ENCODE data around the gene CLCN6.

The CLCN6 gene

DNA sequence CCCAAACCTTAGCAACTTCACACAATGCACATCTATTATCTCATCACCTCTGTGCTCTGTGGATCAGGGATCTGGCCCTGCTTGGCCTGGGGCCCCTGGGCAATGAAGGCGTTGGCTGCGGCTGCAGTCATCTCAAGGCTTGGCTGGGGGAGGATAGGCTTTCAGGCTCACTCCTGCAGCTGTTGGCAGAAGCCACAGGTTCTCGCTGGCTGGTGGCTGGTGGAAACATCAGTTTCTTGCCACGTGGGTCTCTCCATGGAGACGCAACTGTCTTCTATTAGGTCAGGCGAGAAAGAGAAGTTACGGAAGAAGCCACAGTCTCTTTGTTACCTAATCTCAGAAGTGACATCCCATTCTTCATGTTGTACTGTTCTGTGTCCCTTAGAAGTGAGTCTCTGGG, 45.2 kb downstream of the CLCN6 start:
- H3K14ac ChIP-seq (ENCODE audit: low read length), result no peak overlapping the region
- no peak overlapping the region for H2AFZ ChIP-seq (ENCODE audit: insufficient read depth, low read length, poor library complexity)
- H3K27ac ChIP-seq (ENCODE audit: low read depth, low read length), result no peak overlapping the region
- no peak overlapping the region for H2BK5ac ChIP-seq (ENCODE audit: low read depth, low read length, poor library complexity)
- no peak overlapping the region for H3K18ac ChIP-seq (ENCODE audit: low read length)
- H3K9me3 ChIP-seq (ENCODE audit: insufficient read depth, low read depth, low read length), result no peaks in the 10 kb centered on the region
- no peaks in the 10 kb centered on the region for H3K27me3 ChIP-seq (ENCODE audit: insufficient read depth, low read length)
- no peak overlapping the region for H3K9ac ChIP-seq (ENCODE audit: low read length)
- no peak overlapping the region for H4K91ac ChIP-seq (ENCODE audit: low read depth, low read length)
- no peaks in the 10 kb centered on the region for H3K4me1 ChIP-seq (ENCODE audit: control insufficient read depth in 1 of 2, insufficient read depth in 2 of 2, low read length in 2 of 2)
- H4K8ac ChIP-seq (ENCODE audit: low read depth, low read length), result no peak overlapping the region
- H3K4ac ChIP-seq (ENCODE audit: low read depth, low read length), result no peak overlapping the region
- H2BK12ac ChIP-seq (ENCODE audit: low read length), result no peak overlapping the region
- WGBS (ENCODE audit: extremely low coverage, insufficient coverage, insufficient read length), result no CpG with 5 or more reads among the region's 7 CpGs
- peaks cover 15 to 16% of the 10 kb centered on the region in 2 experiments for H3K36me3 ChIP-seq (ENCODE audit: control insufficient read depth in 1 of 2, insufficient read depth in 2 of 2, low read length in 2 of 2)
- H3K23ac ChIP-seq (ENCODE audit: low read length), result no peak overlapping the region
- H3K4me3 ChIP-seq (ENCODE audit: low read depth, low read length), result no peak overlapping the region
- H2AK5ac ChIP-seq (ENCODE audit: low read length), result no peak overlapping the region
- no peaks in the 10 kb centered on the region for H3K79me2 ChIP-seq (ENCODE audit: control insufficient read depth, insufficient read depth, low read length, poor library complexity)
- no peak overlapping the region for H4K12ac ChIP-seq (ENCODE audit: low read depth, low read length)
- H2BK120ac ChIP-seq (ENCODE audit: insufficient read depth, low read length, poor library complexity), result no peak overlapping the region
- DNase-seq, result no peak
- H3K79me1 ChIP-seq (ENCODE audit: low read length), result no peaks in the 10 kb centered on the region
- H3K4me2 ChIP-seq (ENCODE audit: low read length), result no peak overlapping the region

DNA sequence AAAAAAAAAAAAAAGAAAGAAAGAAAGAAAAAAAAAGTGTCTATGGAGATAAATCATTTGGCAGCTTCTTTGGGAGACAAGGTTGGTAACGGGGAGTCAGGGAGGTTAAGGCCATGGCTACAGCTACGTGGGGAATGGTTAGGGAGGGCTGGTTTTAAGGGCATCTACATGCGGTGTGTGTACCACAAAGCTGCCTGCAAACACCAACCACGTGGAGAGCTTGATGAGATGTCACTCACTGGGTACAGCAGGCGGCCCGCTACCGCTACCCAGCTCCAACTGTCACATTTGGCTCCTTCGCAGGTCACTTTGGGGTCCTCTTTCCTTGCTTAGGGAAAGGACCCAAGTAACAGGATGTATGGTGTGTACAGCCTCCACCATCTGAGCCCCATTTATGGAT, 48.5 kb downstream of the CLCN6 start:
- Histone ChIP-seq H3K36me3 (ENCODE audit: control insufficient read depth in 1 of 2, insufficient read depth in 2 of 2, low read length in 2 of 2) (no peaks in the 10 kb centered on the region), H3K9ac (ENCODE audit: low read length) (no peak overlapping the region), H2AK5ac (ENCODE audit: low read length) (no peak overlapping the region), H2BK5ac (ENCODE audit: low read depth, low read length, poor library complexity) (no peak overlapping the region), H4K12ac (ENCODE audit: low read depth, low read length) (no peak overlapping the region), H3K14ac (ENCODE audit: low read length) (no peak overlapping the region), H2BK12ac (ENCODE audit: low read length) (no peak overlapping the region), H3K23ac (ENCODE audit: low read length) (no peak overlapping the region), H4K8ac (ENCODE audit: low read depth, low read length) (no peak overlapping the region), H3K18ac (ENCODE audit: low read length) (no peak overlapping the region), H3K27me3 (ENCODE audit: insufficient read depth, low read length) (no peaks in the 10 kb centered on the region), H3K27ac (ENCODE audit: low read depth, low read length) (no peak overlapping the region), H3K9me3 (ENCODE audit: insufficient read depth, low read depth, low read length) (no peaks in the 10 kb centered on the region), H2AFZ (ENCODE audit: insufficient read depth, low read length, poor library complexity) (no peak overlapping the region), H3K4me1 (ENCODE audit: control insufficient read depth in 1 of 2, insufficient read depth in 2 of 2, low read length in 2 of 2) (peaks cover 10 to 17% of the 10 kb centered on the region in 2 experiments), H3K4ac (ENCODE audit: low read depth, low read length) (no peak overlapping the region), H3K4me3 (ENCODE audit: low read depth, low read length) (no peak overlapping the region), H3K79me1 (ENCODE audit: low read length) (peaks cover 4% of the 10 kb centered on the region), H4K91ac (ENCODE audit: low read depth, low read length) (no peak overlapping the region), H2BK120ac (ENCODE audit: insufficient read depth, low read length, poor library complexity) (no peak overlapping the region), H3K79me2 (ENCODE audit: control insufficient read depth, insufficient read depth, low read length, poor library complexity) (no peaks in the 10 kb centered on the region), H3K4me2 (ENCODE audit: low read length) (no peak overlapping the region)
- DNase-seq, result no peak
- WGBS (ENCODE audit: extremely low coverage, insufficient coverage, insufficient read length), result no CpG with 5 or more reads among the region's 8 CpGs

GRCh38 chr1:11855430-11855829, 49.4 kb downstream of the CLCN6 start:
- Histone ChIP-seq H3K23ac (ENCODE audit: low read length) (no peak overlapping the region), H3K9me3 (ENCODE audit: insufficient read depth, low read depth, low read length) (no peaks in the 10 kb centered on the region), H3K79me2 (ENCODE audit: control insufficient read depth, insufficient read depth, low read length, poor library complexity) (no peaks in the 10 kb centered on the region), H3K4me3 (ENCODE audit: low read depth, low read length) (no peak overlapping the region), H3K4ac (ENCODE audit: low read depth, low read length) (no peak overlapping the region), H3K27me3 (ENCODE audit: insufficient read depth, low read length) (no peaks in the 10 kb centered on the region), H4K8ac (ENCODE audit: low read depth, low read length) (no peak overlapping the region), H3K18ac (ENCODE audit: low read length) (no peak overlapping the region), H3K27ac (ENCODE audit: low read depth, low read length) (no peak overlapping the region), H3K4me2 (ENCODE audit: low read length) (no peak overlapping the region), H2BK12ac (ENCODE audit: low read length) (no peak overlapping the region), H3K9ac (ENCODE audit: low read length) (no peak overlapping the region), H2AFZ (ENCODE audit: insufficient read depth, low read length, poor library complexity) (no peak overlapping the region), H4K12ac (ENCODE audit: low read depth, low read length) (no peak overlapping the region), H3K4me1 (ENCODE audit: control insufficient read depth in 1 of 2, insufficient read depth in 2 of 2, low read length in 2 of 2) (peaks cover 12 to 19% of the 10 kb centered on the region in 2 experiments), H2BK5ac (ENCODE audit: low read depth, low read length, poor library complexity) (no peak overlapping the region), H3K14ac (ENCODE audit: low read length) (no peak overlapping the region), H3K36me3 (ENCODE audit: control insufficient read depth in 1 of 2, insufficient read depth in 2 of 2, low read length in 2 of 2) (no peaks in the 10 kb centered on the region), H4K91ac (ENCODE audit: low read depth, low read length) (no peak overlapping the region), H2BK120ac (ENCODE audit: insufficient read depth, low read length, poor library complexity) (no peak overlapping the region), H3K79me1 (ENCODE audit: low read length) (peaks cover 4% of the 10 kb centered on the region), H2AK5ac (ENCODE audit: low read length) (no peak overlapping the region)
- no peak for DNase-seq
- no CpG with 5 or more reads among the region's 8 CpGs for WGBS (ENCODE audit: extremely low coverage, insufficient coverage, insufficient read length)

GRCh38 chr1:11856698-11857097, 50.7 kb downstream of the CLCN6 start:
- H2BK120ac ChIP-seq (ENCODE audit: insufficient read depth, low read length, poor library complexity), result no peak overlapping the region
- no peak overlapping the region for H4K12ac ChIP-seq (ENCODE audit: low read depth, low read length)
- H3K27ac ChIP-seq (ENCODE audit: low read depth, low read length), result no peak overlapping the region
- no peak overlapping the region for H3K14ac ChIP-seq (ENCODE audit: low read length)
- no peak overlapping the region for H2AK5ac ChIP-seq (ENCODE audit: low read length)
- WGBS (ENCODE audit: extremely low coverage, insufficient coverage, insufficient read length), result no CpG with 5 or more reads among the region's 3 CpGs
- H3K4me3 ChIP-seq (ENCODE audit: low read depth, low read length), result no peak overlapping the region
- no peaks in the 10 kb centered on the region for H3K27me3 ChIP-seq (ENCODE audit: insufficient read depth, low read length)
- no peaks in the 10 kb centered on the region for H3K79me2 ChIP-seq (ENCODE audit: control insufficient read depth, insufficient read depth, low read length, poor library complexity)
- no peaks in the 10 kb centered on the region for H3K9me3 ChIP-seq (ENCODE audit: insufficient read depth, low read depth, low read length)
- no peak overlapping the region for H3K23ac ChIP-seq (ENCODE audit: low read length)
- no peak overlapping the region for H3K4ac ChIP-seq (ENCODE audit: low read depth, low read length)
- H2BK5ac ChIP-seq (ENCODE audit: low read depth, low read length, poor library complexity), result no peak overlapping the region
- no peak for DNase-seq
- H2AFZ ChIP-seq (ENCODE audit: insufficient read depth, low read length, poor library complexity), result no peak overlapping the region
- no peak overlapping the region for H4K8ac ChIP-seq (ENCODE audit: low read depth, low read length)
- H3K79me1 ChIP-seq (ENCODE audit: low read length), result peaks cover 4% of the 10 kb centered on the region
- H3K18ac ChIP-seq (ENCODE audit: low read length), result no peak overlapping the region
- H3K4me2 ChIP-seq (ENCODE audit: low read length), result no peak overlapping the region
- no peak overlapping the region for H4K91ac ChIP-seq (ENCODE audit: low read depth, low read length)
- H2BK12ac ChIP-seq (ENCODE audit: low read length), result no peak overlapping the region
- H3K36me3 ChIP-seq (ENCODE audit: control insufficient read depth in 1 of 2, insufficient read depth in 2 of 2, low read length in 2 of 2), result no peaks in the 10 kb centered on the region
- no peak overlapping the region for H3K9ac ChIP-seq (ENCODE audit: low read length)
- peaks cover 12 to 19% of the 10 kb centered on the region in 2 experiments for H3K4me1 ChIP-seq (ENCODE audit: control insufficient read depth in 1 of 2, insufficient read depth in 2 of 2, low read length in 2 of 2)

All from trophoblast cell (in vitro differentiated cells and primary cell).